Mesenchymal stem cell (in vitro differentiated cells and primary cell): ENCODE results near the gene RPRD1A.

ENCODE experiments used
- DNase-seq: peaks from one replicate; pipeline ENCODE4 v3.0.0-alpha.2; 2013
- H2AFZ ChIP-seq: one replicate; pipeline ENCODE4 v1.6.1; 2013; ENCODE audit warnings: low read depth, mild to moderate bottlenecking, control low read depth, inconsistent platforms, low read length, moderate library complexity
- H2AK5ac ChIP-seq: 2 replicates; pipeline ENCODE4 v1.6.1; 2013; ENCODE audit warnings: low read length, moderate library complexity, mild to moderate bottlenecking, inconsistent platforms; ENCODE audit not compliant: severe bottlenecking
- H2BK120ac ChIP-seq: one replicate; pipeline ENCODE4 v1.6.1; 2013; ENCODE audit warnings: low read depth, mild to moderate bottlenecking, inconsistent platforms, low read length, moderate library complexity
- H2BK12ac ChIP-seq, 2 experiments: one replicate each; pipeline ENCODE4 v1.6.1; 2013; ENCODE audit warnings: inconsistent platforms in 2 of 2, low read length in 2 of 2, mild to moderate bottlenecking in 2 of 2, moderate library complexity in 2 of 2, control low read depth in 1 of 2
- H2BK15ac ChIP-seq: one replicate; pipeline ENCODE4 v1.6.1; 2013; ENCODE audit warnings: mild to moderate bottlenecking, low read depth, inconsistent platforms; ENCODE audit not compliant: poor library complexity, severe bottlenecking
- H2BK5ac ChIP-seq: 2 replicates; pipeline ENCODE4 v1.6.1; 2013; ENCODE audit warnings: low read depth, mild to moderate bottlenecking, low read length, control low read depth, inconsistent platforms; ENCODE audit not compliant: poor library complexity, severe bottlenecking
- H3K14ac ChIP-seq, 2 experiments: one replicate each; pipeline ENCODE4 v1.6.1; 2013; ENCODE audit warnings: inconsistent platforms in 2 of 2, low read length in 2 of 2, control low read depth in 1 of 2, mild to moderate bottlenecking in 1 of 2, moderate library complexity in 1 of 2
- H3K18ac ChIP-seq, 2 experiments: one replicate each; pipeline ENCODE4 v1.6.1; 2013; ENCODE audit warnings: inconsistent platforms in 2 of 2, low read length in 2 of 2, control low read depth in 1 of 2, low read depth in 1 of 2, mild to moderate bottlenecking in 1 of 2
- H3K23ac ChIP-seq, 2 experiments: one replicate each; pipeline ENCODE4 v1.6.1; 2013; ENCODE audit warnings: inconsistent platforms in 2 of 2, low read length in 2 of 2, mild to moderate bottlenecking in 2 of 2, moderate library complexity in 2 of 2, control low read depth in 1 of 2
- H3K27ac ChIP-seq: 2 replicates; pipeline ENCODE4 v1.5.1; 2013; ENCODE audit warnings: mild to moderate bottlenecking, moderate library complexity, low read length, control low read depth, inconsistent platforms; ENCODE audit not compliant: poor library complexity, severe bottlenecking
- H3K27me3 ChIP-seq, 2 experiments: 2 replicates each; pipeline versions ENCODE4 v1.6.1 to v1.7.0; 2013; ENCODE audit warnings: low read length in 2 of 2, mild to moderate bottlenecking in 2 of 2, moderate library complexity in 2 of 2, control low read depth in 1 of 2, inconsistent platforms in 1 of 2; ENCODE audit not compliant: control insufficient read depth in 1 of 2, insufficient read depth in 1 of 2
- H3K36me3 ChIP-seq, 2 experiments: 2 replicates each; pipeline versions ENCODE4 v1.6.1 to v1.7.0; 2013; ENCODE audit warnings: low read length in 2 of 2, control low read depth in 1 of 2, inconsistent platforms in 1 of 2, low read depth in 1 of 2, mild to moderate bottlenecking in 1 of 2; ENCODE audit not compliant: insufficient read depth in 2 of 2, control insufficient read depth in 1 of 2
- H3K4ac ChIP-seq, 2 experiments: one replicate each; pipeline ENCODE4 v1.6.1; 2013; ENCODE audit warnings: inconsistent platforms in 2 of 2, low read length in 2 of 2, mild to moderate bottlenecking in 2 of 2, moderate library complexity in 2 of 2, control low read depth in 1 of 2, low read depth in 1 of 2
- H3K4me1 ChIP-seq: 2 replicates; pipeline ENCODE4 v1.6.1; 2013; ENCODE audit warnings: low read depth, low read length, control low read depth; ENCODE audit not compliant: control insufficient read depth, insufficient read depth
- H3K4me2 ChIP-seq: 2 replicates; pipeline ENCODE4 v1.6.1; 2013; ENCODE audit warnings: low read length, mild to moderate bottlenecking, inconsistent platforms; ENCODE audit not compliant: poor library complexity, severe bottlenecking
- H3K4me3 ChIP-seq, 2 experiments: 2 replicates each; pipeline versions ENCODE4 v1.5.1 to v1.7.0; 2013; ENCODE audit warnings: low read length in 2 of 2, mild to moderate bottlenecking in 2 of 2, control low read depth in 1 of 2, low read depth in 1 of 2; ENCODE audit not compliant: insufficient read depth in 1 of 2
- H3K79me1 ChIP-seq: replicated peaks from 2 replicates; pipeline ENCODE4 v1.6.1; 2013; ENCODE audit warnings: mild to moderate bottlenecking, control low read depth, low read length, inconsistent platforms; ENCODE audit not compliant: poor library complexity, severe bottlenecking
- H3K9ac ChIP-seq: 2 replicates; pipeline ENCODE4 v1.7.0; 2013; ENCODE audit warnings: mild to moderate bottlenecking, low read length, moderate library complexity
- H3K9me3 ChIP-seq: 2 replicates; pipeline ENCODE4 v1.7.0; 2013; ENCODE audit warnings: mild to moderate bottlenecking, low read length; ENCODE audit not compliant: control insufficient read depth
- H4K8ac ChIP-seq: one replicate; pipeline ENCODE4 v1.6.1; 2013; ENCODE audit warnings: inconsistent platforms, mild to moderate bottlenecking, low read length, moderate library complexity
- H4K91ac ChIP-seq: one replicate; pipeline ENCODE4 v1.6.1; 2013; ENCODE audit warnings: mild to moderate bottlenecking, low read length, inconsistent platforms
- WGBS: methylation state at CpG from one replicate; pipeline ENCODE4 v1.1.7; 2013; ENCODE audit warnings: mixed read lengths; 5-methylcytosine and 5-hydroxymethylcytosine counted together

Gene RPRD1A

DNA sequence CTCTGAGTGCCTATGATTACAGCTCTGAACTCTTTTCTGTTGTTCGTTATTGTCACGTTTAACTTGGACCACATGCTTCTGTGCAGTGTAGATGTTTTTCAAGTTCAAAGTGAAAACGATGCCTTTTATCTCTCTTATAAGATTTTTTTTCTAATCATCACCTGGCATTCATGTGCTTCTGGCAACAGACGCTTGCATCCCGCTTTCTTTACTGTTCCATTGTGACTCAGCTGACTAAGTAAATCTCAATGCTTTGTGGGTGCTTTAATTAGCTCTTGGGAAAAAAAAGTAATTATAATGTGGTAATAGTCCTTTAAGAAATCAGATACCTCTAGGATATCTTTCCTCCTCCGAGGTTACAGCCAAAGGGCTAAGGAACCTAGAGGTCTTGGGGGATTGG is 126.1 kb downstream of the RPRD1A start:
- H3K14ac ChIP-seq: no peak overlapping the region
- H2BK120ac ChIP-seq: no peak overlapping the region
- H3K4me3 ChIP-seq: no peak overlapping the region
- H2AK5ac ChIP-seq: no peak overlapping the region
- H2BK12ac ChIP-seq: no peak overlapping the region
- no peaks in the 10 kb centered on the region for H3K79me1 ChIP-seq
- 96% methylated on average over 4 of the region's 6 CpGs for WGBS
- H3K27ac ChIP-seq: no peak overlapping the region
- H3K4me2 ChIP-seq: no peak overlapping the region
- H3K27me3 ChIP-seq: peaks cover 0 to 8% of the 10 kb centered on the region in 2 experiments
- no peak overlapping the region for H4K91ac ChIP-seq
- no peak overlapping the region for H3K23ac ChIP-seq
- no peak overlapping the region for H2BK15ac ChIP-seq
- H3K9me3 ChIP-seq: no peaks in the 10 kb centered on the region
- no peak overlapping the region for H3K4ac ChIP-seq
- H3K36me3 ChIP-seq: no peaks in the 10 kb centered on the region
- H3K4me1 ChIP-seq: peaks cover 8% of the 10 kb centered on the region
- no peak overlapping the region for H4K8ac ChIP-seq
- no peak for DNase-seq
- H3K18ac ChIP-seq: no peak overlapping the region
- no peak overlapping the region for H3K9ac ChIP-seq
- no peak overlapping the region for H2AFZ ChIP-seq
- no peak overlapping the region for H2BK5ac ChIP-seq
